NCI-H524 treated with DMSO at 0.1 percent for 48 hours (cell line): Measurements from ENCODE around the gene ZNF684.
"Not testable (repeated sequence)": the region's sequence is repeated elsewhere in the genome, so short reads cannot be mapped to it uniquely, and the experiment has no call there.

Experiments used
- DNase-seq: peaks from one replicate; lab custom pipeline; 2025; lab: John Stamatoyannopoulos, UW

ZNF684 gene

GRCh38 chr1:40574805-40575204 is 43.4 kb downstream of the ZNF684 start:
- DNase-seq = not testable (repeated sequence)

- DNase-seq = no peak
These were observed 43.9 kb downstream of the ZNF684 start for GRCh38 chr1:40575336-40575735.

DNA sequence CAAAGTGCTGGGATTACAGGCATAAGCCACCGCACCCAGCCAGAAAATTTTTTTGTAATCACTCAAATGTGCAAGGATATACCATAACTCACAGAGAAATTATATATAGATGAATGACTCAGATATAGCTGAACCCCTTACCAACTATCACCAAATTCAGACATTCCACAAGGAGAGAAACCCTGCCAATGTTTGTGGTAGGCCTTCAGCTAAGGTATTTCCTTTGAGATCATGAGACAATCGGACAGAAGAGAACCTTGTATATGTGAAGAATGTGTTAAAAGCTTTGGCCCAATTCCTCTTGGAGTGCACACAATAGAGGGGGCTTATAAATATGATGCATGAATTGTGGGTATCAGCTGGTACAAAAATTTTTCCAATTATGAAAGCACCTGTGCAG is 50.7 kb downstream of the ZNF684 start:
- no peak for DNase-seq

- no peak for DNase-seq
These were observed 52.5 kb downstream of the ZNF684 start for GRCh38 chr1:40583980-40584379.

DNA sequence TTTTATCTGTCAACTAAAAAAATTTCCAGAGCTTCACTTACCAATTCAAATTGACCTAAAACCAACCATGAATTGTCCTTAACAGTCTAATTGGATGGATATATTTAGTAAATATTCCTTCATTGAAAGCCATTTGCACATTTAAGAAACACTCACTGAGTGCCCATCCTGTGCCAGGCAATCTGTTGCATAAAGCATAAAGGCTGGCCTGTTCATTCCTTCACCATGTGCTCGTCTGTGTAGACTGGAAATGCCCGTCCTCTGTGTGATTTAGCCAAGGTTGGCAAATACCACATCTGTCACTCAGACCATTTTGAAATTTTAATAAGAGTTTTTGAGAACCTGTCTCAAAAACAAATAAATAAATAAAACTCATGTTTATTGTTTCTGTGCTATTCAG is 57.1 kb downstream of the ZNF684 start:
- no peak for DNase-seq

GRCh38 chr1:40592107-40592803 is 60.8 kb downstream of the ZNF684 start:
- DNase-seq = no peak

DNA sequence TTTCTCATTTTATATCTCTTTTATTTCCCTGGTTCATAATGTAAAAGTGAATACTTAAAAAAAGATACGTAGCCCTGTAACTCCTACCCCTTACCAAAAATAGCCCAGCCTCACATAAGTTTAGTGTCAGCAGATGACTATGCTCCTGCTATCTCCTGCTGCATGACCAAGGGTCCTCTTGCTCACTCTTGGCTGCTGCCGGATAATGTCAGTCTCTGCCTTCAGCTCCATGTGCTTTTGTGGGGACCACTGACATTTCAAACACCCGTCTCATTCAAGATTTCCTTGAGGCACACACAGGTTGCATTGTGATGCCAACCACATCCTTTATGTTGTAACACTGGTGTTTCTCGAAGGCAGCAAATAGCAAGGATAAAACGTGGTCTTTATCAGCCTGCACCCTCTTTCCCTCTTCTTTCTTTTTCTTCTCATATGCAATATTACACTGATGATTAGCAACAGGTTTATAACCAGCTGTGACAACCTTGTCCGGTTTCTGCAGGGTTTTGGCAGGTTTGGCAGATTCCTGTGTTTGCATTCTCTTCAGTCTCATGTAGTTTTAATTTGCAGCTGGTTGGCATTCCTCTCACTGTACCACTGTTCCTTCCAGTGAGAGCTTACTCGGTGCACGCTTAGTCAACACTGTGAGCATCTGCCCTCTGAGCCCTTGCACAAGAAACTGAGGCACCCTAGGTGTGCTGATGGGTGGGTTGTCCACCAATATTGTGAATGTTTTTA is 62.2 kb downstream of the ZNF684 start:
- no peak for DNase-seq

GRCh38 chr1:40594187-40594531 is 62.7 kb downstream of the ZNF684 start:
- DNase-seq = no peak

DNA sequence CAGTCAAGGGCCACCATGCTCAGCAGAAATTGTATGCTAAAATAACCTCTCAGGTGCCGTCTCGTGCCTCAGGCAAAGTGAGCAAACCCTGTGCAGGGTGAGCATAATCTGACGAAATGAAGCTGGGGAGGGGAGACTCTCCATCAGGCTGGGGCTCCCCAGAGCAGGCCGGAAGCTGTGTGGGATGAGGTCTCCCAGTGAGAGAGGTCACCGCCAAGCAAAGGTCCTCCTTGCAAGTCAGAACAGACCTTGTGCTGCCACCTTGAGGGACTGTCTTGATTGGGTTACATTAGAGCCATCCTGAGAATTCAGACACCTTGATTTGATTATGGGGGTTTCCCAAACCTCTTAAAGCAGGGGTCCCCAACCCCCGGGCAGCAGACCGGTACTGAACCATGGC is 64.2 kb downstream of the ZNF684 start:
- no peak for DNase-seq
